ENCODE measurements around the gene ALDH9A1.
A peak's percentile ranks its signal among the peaks of the same experiment; 100 is the strongest.

- TF ChIP-seq CTCF (IDR thresholded peaks at IDR 0.05; ENCODE audit: low read length) (peak; percentile 48), EZH2 (IDR thresholded peaks at IDR 0.05; ENCODE audit: borderline replicate concordance, low read length) (no peak)
Observed at GRCh38 chr1:165686121-165686970, 12.0 kb downstream of the ALDH9A1 start.

Measured in OCI-LY1 (cell line).